GM18526 (cell line): ENCODE measurements around the gene LHX3.

Experiments used
- POLR2A ChIP-seq: IDR thresholded peaks from 3 replicates; pipeline ENCODE4 v1.6.1; 2011; ENCODE audit not compliant: insufficient read length; ENCODE audit errors: extremely low read depth

LHX3 gene

GRCh38 chr9:136193891-136194279 is 11.0 kb downstream of the LHX3 start:
- TF ChIP-seq POLR2A = no peak

DNA sequence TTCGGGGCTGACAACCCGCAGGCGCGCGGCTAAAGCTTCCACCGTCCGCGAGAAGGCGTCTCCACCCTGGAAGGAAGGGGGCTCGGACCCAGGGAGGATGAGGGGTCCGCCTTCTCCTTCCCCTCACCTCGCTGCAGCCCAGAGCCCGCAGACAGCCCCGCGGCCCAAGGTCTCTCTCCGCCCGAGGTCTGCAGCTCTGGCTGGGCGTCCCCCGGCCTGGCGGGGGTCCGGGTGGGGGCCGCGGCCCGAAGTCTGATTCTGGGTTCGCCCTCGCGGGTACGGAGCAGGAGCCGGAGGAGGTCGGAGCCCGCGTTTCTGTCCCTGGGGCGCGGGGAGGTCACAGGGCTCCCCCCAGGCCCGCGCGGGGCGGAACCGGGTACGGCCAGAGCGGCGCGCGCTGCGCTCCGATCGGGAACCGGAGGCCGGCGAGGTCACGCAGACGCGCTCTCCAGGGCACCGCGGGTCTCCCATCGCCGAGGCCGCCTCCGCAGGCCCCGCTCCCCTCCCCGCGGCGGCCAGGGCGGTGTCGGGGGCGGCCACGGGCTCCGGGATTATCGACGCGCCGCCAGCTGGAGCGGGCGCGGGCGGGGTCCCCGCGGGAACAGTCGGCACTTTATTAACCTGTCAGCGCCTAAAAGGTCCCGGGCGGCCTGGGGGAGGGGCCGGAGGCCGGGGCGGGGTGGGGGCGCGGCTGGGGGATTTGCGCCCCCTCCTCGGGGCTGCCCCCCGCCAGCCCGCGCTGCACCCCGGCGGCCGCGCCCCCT is 11.6 kb downstream of the LHX3 start:
- TF ChIP-seq POLR2A = no peak

GRCh38 chr9:136192289-136193126 is 12.4 kb downstream of the LHX3 start:
- TF ChIP-seq POLR2A = no peak

GRCh38 chr9:136191960-136192286 is 13.0 kb downstream of the LHX3 start:
- TF ChIP-seq POLR2A = no peak

GRCh38 chr9:136191099-136191959 is 13.6 kb downstream of the LHX3 start:
- TF ChIP-seq POLR2A = no peak

DNA sequence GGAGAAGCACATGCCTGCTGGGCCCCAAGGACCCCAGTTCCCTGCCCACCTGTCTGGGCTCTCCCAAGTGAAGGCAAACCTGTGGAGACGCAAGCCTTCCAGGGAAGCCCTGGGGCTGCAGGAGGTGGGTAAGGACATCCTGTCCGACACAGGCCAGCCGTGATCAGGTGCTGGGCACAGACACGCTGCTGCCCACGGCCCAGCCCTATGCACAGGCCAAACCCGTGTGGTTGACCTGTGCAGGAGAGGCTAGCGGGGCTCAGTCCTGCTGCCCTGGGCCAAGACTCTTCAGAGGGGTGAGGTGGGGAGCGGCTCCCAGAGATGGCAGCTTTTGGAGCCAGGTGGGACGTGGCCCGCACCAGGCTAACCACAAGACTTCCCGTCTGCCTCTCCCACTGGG is 14.3 kb downstream of the LHX3 start:
- TF ChIP-seq POLR2A = no peak

DNA sequence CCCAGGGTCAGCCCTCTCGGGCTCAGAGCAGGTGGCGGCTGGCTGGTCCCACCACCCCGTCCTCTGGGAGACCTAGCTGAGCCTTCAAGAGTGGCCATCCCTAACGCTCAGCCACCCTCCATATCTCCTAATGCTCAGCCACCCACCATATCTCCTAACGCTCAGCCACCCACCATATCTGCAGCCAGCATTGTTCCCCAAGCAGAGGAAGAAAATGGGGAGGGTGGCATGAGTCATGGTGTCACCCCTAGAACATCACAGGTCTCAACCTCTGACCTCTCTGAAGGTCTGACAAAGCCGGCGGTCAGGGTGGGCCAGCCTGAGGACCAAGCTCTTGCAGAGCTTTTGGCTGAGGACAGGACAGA is 14.7 kb downstream of the LHX3 start:
- no peak for TF ChIP-seq POLR2A

DNA sequence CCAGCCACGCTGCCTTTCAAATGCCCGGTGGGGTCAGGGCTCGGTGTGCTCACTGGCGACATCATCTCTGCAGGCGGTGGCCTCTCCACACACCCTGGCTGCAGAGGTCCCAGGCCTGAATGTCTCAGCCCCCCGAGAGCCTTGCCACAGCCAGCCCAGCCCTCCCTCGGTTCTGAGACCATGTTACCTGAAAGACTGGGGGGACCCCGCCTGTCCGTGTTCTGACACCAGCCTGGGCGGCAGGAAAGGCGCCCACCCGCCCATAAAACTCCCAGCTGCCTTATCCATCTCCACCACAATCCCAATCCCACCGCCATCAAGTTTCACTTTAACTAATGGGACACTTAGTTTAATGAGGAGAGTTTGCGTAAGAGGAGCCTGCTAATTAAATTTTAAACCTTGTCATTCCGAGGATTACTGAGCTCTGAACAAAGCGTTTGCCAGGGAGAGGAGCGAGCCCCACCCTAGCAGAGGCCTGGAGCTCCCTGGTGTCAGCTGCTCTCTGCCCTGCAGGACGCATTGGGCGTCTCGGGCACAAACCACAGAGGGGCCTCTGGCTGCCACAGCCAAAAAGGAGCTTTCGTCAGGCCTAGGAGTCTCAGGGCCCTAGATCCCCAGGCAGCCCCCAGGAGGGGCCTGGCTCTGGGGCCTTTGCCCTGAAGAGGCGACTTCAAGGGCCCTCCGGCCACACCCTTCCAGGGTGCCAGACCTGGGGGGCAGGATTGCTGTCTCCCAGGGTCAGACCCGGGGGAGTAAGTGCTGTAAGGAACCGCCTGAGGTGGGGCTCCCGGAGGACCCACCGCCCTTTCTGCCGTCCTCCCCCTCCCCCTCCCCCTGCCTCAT is 15.3 kb downstream of the LHX3 start:
- TF ChIP-seq POLR2A = no peak

- TF ChIP-seq POLR2A = no peak
Observed at GRCh38 chr9:136187683-136188586, 17.0 kb downstream of the LHX3 start.

- no peak for TF ChIP-seq POLR2A
Observed at GRCh38 chr9:136187197-136187596, 17.7 kb downstream of the LHX3 start.

DNA sequence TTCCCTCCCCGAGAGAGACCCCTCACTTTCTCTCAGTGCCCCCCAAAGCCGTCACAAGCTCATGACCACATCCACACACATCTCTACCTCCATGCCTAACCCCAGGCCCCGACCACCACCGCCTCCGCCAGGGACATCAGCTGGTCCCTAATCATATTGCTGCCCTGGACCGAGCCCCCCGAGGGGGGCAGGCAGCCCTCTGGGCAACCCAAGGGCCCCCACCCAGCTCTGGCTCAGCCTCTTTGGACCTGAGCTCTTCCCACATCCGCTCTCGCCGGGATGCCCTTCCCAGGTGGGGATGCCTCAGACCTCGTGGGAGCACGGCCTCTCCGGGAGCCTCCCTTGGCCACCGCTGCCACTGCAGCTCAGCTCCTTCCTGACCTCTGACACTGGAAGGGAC is 18.5 kb downstream of the LHX3 start:
- TF ChIP-seq POLR2A = no peak

DNA sequence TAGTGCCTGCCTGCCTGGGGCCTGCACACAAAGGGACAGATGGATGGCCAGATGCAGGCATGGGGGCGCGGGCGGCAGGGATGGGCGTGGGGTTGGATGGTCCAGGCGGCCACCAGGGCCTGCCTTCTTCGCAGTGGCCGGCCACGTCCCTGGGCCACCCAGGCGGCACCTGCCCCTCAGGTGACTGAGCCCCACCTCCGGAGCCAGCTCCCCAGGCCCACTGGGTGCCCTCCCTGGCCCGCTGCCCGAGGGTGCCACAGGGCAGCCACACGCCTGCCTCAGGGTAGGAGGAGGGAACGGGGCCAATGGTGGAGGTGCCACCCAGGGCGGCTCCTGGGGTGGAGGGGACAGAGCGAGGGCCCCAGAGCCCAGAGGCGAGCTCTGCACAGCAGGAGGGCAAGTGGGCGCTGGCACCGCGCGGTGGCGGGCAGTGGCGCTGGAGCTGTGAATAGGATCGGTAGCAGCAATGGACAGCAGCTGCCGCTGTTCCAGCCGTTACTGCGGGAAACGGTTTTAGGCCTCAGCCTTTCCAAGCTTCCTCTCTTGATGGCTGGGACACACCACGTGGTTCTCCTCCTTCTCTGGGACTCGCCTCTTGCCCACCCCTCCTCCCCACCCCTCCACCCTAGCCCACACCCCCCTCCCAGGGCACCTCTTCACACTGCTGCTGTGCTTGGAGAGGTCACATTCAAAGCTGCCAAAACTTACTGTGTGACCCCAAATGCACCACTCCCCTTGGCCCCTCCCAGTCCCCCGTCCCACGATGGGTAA is 19.1 kb downstream of the LHX3 start:
- no peak for TF ChIP-seq POLR2A

- no peak for TF ChIP-seq POLR2A
Observed at GRCh38 chr9:136185066-136185465, 19.9 kb downstream of the LHX3 start.
